Panc1 (cell line): ENCODE measurements around the gene CUX1. TPM values are rescaled to one million over a fixed set of nuclear protein-coding genes. Genes with fewer than 3 reads are reported as not detected.

Source experiments
- ATAC-seq: fragments of 200-7000 bp; cut with Tn5 transposase; 2 replicates; pipeline ENCODE4 v1.9.1; 2020; ENCODE audit warnings: mild to moderate bottlenecking, moderate library complexity
- BruUV-seq: library from RNA; stranded (reverse); fragments of 400-500 nt; replicated peaks from 2 replicates; lab custom pipeline; 2021; lab: Mats Ljungman, UMichigan
- CTCF ChIA-PET: fragments of 300-600 bp; sonication (Branson Sonifier 250); formaldehyde crosslinking; loops from one replicate; lab custom pipeline; 2022; ENCODE audit warnings: antibody characterized with exemption; lab: Charles Lee
- POLR2A ChIA-PET: fragments of 300-600 bp; sonication (Branson Sonifier 250); formaldehyde crosslinking; loops from one replicate; lab custom pipeline; 2022; ENCODE audit warnings: antibody characterized with exemption; lab: Charles Lee
- DNase-seq: peaks from one replicate; pipeline ENCODE4 v3.0.0-alpha.2; 2010; ENCODE audit warnings: low read depth, low spot score
- H3K27ac ChIP-seq: 2 replicates; pipeline ENCODE4 v1.5.1; 2011; ENCODE audit warnings: mild to moderate bottlenecking, low read length, inconsistent platforms
- H3K27me3 ChIP-seq: fragments of 200-500 bp; sonication (Bioruptor generic); 2 replicates; pipeline ENCODE4 v1.6.0; 2014; ENCODE audit warnings: low read length, inconsistent platforms; ENCODE audit not compliant: control insufficient read depth, insufficient read depth
- H3K36me3 ChIP-seq: fragments of 200-500 bp; sonication (Bioruptor generic); 2 replicates; pipeline ENCODE4 v1.5.1; 2014; ENCODE audit warnings: inconsistent platforms, mild to moderate bottlenecking, low read length, moderate library complexity; ENCODE audit not compliant: control insufficient read depth, insufficient read depth
- H3K4me1 ChIP-seq: 2 replicates; pipeline ENCODE4 v1.5.1; 2011; ENCODE audit warnings: inconsistent platforms, mild to moderate bottlenecking, low read length, moderate library complexity; ENCODE audit not compliant: control insufficient read depth, insufficient read depth
- H3K4me3 ChIP-seq, 2 experiments: 2 replicates each; pipeline ENCODE4 v1.5.1; 2011 to 2012; ENCODE audit warnings: low read depth in 2 of 2, low read length in 2 of 2, mild to moderate bottlenecking in 2 of 2, inconsistent platforms in 1 of 2, moderate library complexity in 1 of 2
- H3K9me3 ChIP-seq: fragments of 200-500 bp; sonication (Bioruptor generic); 2 replicates; pipeline ENCODE4 v1.5.1; 2014; ENCODE audit warnings: low read depth, mild to moderate bottlenecking, inconsistent platforms, low read length, moderate library complexity; ENCODE audit not compliant: control insufficient read depth, insufficient read depth
- CTCF ChIP-seq: fragments of 450-650 bp; IDR thresholded peaks from 2 replicates; pipeline ENCODE4 v1.5.1; 2017; ENCODE audit warnings: mild to moderate bottlenecking
- POLR2AphosphoS5 ChIP-seq: IDR thresholded peaks from 2 replicates; pipeline ENCODE4 v1.6.1; 2012; ENCODE audit warnings: mild to moderate bottlenecking, low read depth, low read length, moderate library complexity
- REST ChIP-seq, 2 experiments: IDR thresholded peaks; 2 replicates each; pipeline ENCODE4 v1.6.1; 2011 to 2012; ENCODE audit warnings: low read depth in 2 of 2, control low read depth in 1 of 2, low read length in 1 of 2, mild to moderate bottlenecking in 1 of 2, moderate library complexity in 1 of 2; ENCODE audit not compliant: insufficient read depth in 1 of 2
- SIN3A ChIP-seq: IDR thresholded peaks from 2 replicates; pipeline ENCODE4 v1.6.1; 2012; ENCODE audit warnings: low read depth, mild to moderate bottlenecking, low read length, moderate library complexity, borderline replicate concordance; ENCODE audit not compliant: insufficient read depth
- TCF7L2 ChIP-seq: IDR thresholded peaks from 2 replicates; pipeline ENCODE4 v1.6.1; 2011; ENCODE audit warnings: mild to moderate bottlenecking, low read depth, low read length, inconsistent platforms
- in situ Hi-C: cut with HindIII; loops from 2 replicates; pipeline ENCODE4 v1.10.0; 2016; ENCODE audit warnings: low sequenced_read_pairs, low pct_unique_long_range_greater_than_20kb
- intact Hi-C: fragments of 100-400 bp; cut with micrococcal nuclease; formaldehyde crosslinking; loops from one replicate; pipeline ENCODE4 v1.10.0; 2022; ENCODE audit not compliant: unreplicated experiment
- total RNA-seq: library from RNA; stranded (reverse); gene quantifications from one replicate; pipeline ENCODE4 v1.2.1, GENCODE V29; 2021; ENCODE audit not compliant: unreplicated experiment

The CUX1 gene
- total RNA-seq, 1 experiment from 2014 or later: 50.9 TPM

- no peak for ATAC-seq
- no peak overlapping the region for H3K4me3 ChIP-seq
- H3K36me3 ChIP-seq: no peaks in the 10 kb centered on the region
- ChIA-PET POLR2A (interaction anchor here (0.5 to 0.7 kb wide), 2 partner anchors 18 to 120 kb away, joined by 3 to 27 read pairs; no protein-coding TSS in a partner anchor), CTCF (no interaction called here)
- in situ Hi-C loops: no loop called here
- no peak for DNase-seq
- no peaks in the 10 kb centered on the region for H3K4me1 ChIP-seq
- no peak overlapping the region for H3K27ac ChIP-seq
- intact Hi-C loops: no loop called here
- H3K27me3 ChIP-seq: no peaks in the 10 kb centered on the region
- no peak for TF ChIP-seq POLR2AphosphoS5
- no peak for TF ChIP-seq REST (IDR thresholded peaks at IDR 0.05; ENCODE audit: insufficient read depth in 1 of 2, low read depth in 2 of 2, low read length in 1 of 2)
- TF ChIP-seq CTCF: no peak
- TF ChIP-seq TCF7L2: no peak
- no peak for TF ChIP-seq SIN3A
- no peaks in the 10 kb centered on the region for H3K9me3 ChIP-seq
- BruUV-seq: no TSS peak
Observed at GRCh38 chr7:102313997-102314780, 496.8 kb downstream of the CUX1 start.

- CTCF ChIA-PET: no interaction called here
- H3K27ac ChIP-seq: no peak overlapping the region
- 0 out of 2 replicates have a peak, but pooled peaks have one; percentile 54 for ATAC-seq
- POLR2A ChIA-PET: no interaction called here
- no peaks in the 10 kb centered on the region for H3K9me3 ChIP-seq
- TF ChIP-seq SIN3A: no peak
- BruUV-seq: no TSS peak
- intact Hi-C loops (no loop called here), in situ Hi-C loops (no loop called here)
- no peaks in the 10 kb centered on the region for H3K27me3 ChIP-seq
- H3K4me1 ChIP-seq: no peaks in the 10 kb centered on the region
- DNase-seq: no peak
- no peaks in the 10 kb centered on the region for H3K36me3 ChIP-seq
- no peak overlapping the region for H3K4me3 ChIP-seq
Observed at GRCh38 chr7:102317231-102318059, 500.0 kb downstream of the CUX1 start.
